Embryonic facial prominence (tissue), 1 donor: Measurements from ENCODE around the gene PXDN.
A peak's percentile ranks its signal among the peaks of the same experiment; 100 is the strongest.

ENCODE experiments used
- DNase-seq: peaks from one replicate; pipeline ENCODE4 v3.0.0-alpha.2; 2016; ENCODE audit errors: extremely low spot score

Gene PXDN

GRCh38 chr2:1754046-1754445, 9.7 kb upstream of the PXDN start:
- DNase-seq = no peak

DNA sequence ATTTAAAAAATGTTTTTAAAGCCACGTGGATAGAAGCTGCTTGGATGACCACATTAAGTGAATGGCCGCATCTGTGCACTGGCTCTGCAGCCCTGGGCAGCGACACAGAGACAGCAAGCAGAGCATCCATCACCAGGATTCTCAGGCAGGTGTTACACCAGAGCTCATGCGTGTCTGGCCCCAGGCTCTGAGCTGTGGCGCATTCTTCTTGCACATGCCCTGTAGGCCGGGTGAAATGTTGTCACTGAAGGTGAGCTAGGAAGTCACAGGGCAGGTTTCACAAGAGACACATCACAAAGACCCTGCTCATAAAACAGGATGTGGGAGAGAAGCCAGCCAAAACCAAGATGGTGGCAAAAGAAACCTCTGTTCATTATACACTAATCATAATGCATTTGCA, 8.4 kb upstream of the PXDN start:
- DNase-seq = no peak

GRCh38 chr2:1751767-1752725, 7.7 kb upstream of the PXDN start:
- DNase-seq = no peak

DNA sequence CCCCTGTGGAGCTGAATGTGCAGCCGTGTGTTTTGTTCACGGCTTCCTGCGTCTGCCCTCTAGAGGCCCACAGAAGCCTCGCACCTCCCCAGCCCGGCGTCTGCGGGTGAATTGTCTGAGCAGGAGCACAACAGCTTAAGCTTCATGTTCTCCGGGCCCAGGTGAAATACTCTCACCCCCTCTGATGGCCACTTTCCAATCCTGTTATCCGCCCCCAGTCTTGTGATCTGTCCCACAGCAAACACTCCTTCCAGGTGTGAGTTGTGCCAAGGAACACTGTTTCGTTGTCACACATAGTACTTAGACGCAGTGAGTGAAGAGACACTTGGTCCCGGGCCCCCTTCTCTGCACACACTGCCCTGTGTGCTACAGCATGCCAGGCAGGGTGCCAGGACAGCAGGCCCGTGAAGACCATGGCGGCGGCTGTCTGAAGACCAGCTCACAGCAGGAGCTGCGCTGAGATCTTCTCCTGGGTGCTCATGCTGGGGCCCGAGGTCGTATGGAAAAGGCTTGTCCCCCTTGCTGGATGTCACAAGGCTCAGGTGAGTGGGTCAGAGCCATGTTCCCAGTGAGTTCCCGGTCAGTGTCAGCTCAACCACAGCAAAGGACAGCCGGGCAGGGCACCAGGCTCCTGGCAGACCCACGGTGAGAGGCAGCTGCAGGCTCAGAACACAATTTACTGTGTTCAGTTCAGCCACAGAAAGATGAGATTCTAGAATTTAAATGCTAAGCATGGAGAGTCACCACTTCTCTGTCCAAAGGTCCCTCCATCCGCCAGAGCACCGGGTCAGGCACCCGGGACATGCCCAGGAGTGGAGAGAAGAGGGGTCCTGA, 6.8 kb upstream of the PXDN start:
- peak; percentile 61 for DNase-seq

DNA sequence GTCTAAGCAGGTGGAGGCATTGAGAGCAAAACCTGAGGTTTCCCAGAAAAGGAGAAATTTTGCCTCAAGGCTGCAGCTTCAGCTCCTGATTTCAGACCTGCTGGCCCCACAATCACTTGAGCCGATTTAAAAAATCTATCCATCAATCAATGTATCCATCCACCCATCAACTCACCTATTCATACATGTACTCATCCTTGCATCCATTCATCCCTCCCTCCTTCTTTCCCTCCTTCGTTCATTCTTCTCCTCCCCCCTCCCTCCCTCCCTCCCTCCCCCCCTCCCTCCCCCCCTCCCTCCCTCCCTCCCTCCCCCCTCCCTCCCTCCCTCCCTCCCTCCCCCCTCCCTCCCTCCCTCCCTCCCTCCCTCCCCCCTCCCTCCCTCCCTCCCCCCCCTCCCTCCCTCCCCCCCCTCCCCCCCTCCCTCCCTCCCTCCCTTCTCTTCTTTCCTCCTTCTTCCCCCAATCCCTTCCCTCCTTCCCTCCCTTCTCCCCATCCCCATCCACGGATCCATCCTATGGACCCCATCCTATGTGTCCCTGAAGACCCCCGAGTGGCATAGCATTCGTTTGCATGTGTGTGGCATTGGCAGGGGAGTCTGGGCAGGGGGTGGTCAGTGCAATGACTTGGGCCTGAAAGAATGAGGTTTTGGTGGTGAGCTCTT, 6.1 kb upstream of the PXDN start:
- DNase-seq = no peak

GRCh38 chr2:1749489-1750119, 5.3 kb upstream of the PXDN start:
- DNase-seq = no peak

DNA sequence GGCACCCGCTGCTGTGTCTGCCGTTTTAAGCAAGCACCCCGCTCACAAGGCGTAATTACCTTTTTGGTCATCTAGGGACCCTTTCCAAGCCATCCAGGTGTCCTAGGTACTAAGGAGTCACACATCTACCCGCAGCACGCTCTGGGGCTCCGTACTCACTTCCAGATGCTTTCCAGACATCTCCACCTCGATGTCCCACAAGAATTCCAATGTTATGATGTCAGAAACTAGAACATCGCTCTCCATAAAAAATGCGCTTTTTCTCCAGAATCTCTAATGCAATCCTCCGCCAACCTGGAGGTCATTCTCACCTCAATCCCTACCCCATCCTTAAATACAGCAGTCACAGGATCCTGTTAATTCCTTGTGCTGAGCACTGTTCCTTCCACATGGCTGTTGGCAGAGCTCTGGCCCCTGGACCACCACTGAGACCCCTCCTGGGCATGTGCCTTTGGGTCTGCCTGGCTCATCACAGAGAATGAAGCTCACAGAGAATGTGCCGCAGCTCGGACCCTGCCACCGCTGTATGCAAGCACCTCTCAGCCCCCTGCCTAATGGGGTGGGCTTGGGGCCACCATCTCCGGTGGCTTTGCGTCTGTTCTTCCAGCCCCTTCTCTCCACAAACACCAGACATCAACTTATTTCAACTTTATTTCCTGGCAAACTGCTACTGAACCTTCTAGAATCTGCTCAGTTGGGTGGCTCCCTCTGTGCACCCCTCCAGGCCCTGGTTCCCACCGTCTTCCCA, 4.6 kb upstream of the PXDN start:
- DNase-seq = no peak

- no peak for DNase-seq
Measured at GRCh38 chr2:1748176-1748740, 3.9 kb upstream of the PXDN start.

DNA sequence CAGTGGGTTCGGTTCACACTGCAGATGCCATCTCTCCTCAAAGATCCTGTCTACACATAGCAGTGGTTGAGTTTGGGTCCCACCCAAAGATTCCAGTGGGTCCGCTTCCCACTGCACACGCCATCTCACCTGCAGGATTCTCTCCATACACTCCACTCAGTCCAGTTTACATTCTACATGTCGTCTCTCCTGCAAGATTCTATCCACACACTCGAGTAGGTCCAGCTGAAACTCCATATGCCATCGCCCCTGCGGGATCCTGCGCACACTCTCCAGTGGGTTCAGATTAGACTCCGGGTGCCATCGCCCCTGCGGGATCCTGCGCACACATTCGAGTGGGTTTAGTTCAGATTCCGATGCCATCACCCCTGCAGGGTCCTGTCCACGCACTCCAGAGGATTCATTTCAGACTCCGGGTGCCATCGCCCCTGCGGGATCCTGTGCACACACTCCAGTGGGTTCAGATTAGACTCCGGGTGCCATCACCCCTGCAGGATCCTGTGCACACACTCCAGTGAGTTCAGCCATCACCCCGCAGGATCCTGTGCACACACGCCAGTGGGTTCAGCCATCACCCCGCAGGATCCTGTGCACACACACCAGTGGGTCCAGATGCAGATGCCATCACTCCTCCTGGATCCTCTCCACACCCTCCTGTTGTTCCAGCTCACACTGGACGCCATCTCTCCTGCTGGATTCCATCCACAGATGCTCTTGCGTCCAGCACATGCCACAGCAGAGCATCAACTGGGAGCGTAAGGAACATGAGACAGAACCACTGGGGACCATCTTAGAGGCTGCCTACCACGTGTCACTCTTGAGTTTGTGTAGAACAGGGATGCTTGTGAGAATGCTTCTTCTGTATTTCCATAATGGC, 3.0 kb upstream of the PXDN start:
- no peak for DNase-seq

DNA sequence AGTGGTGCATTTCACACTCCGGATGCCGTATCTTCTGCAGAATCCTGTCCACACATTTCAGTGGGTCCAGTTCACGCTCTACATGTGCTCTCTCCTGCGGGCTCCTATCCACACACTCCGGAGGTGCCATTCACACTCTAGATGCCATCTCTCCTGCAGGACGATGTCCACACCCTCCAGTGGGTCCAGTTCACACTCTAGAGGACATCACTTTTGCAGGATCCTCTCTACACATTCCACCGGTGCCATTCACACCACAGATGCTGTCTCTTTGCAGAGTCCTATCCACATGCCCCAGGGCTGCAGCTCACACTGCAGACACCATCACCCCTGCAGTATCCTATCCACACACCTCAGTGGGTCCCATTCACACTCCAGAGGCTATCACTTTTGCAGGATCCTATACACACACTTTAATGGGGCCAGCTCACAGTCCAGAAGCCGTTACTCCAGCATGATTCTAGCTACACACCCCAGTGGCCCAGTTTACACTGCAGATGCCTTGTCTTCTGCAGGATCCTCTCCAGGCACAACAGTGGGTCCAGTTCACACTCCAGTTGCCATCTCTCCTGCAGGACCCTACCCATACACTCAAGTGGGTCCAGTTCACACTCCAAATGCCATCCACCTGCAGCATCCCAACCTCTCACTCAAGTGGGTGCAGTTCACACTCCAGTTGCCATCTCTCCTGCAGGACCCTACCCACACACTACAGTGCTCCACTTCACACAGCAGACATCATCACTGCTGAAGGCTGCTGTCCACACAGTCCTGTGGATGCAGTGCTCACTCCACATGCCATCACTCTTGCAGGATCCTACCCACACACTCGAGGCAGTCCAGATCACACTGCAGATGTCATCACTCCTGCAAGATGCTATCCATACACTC, 2.1 kb upstream of the PXDN start:
- no peak for DNase-seq

DNA sequence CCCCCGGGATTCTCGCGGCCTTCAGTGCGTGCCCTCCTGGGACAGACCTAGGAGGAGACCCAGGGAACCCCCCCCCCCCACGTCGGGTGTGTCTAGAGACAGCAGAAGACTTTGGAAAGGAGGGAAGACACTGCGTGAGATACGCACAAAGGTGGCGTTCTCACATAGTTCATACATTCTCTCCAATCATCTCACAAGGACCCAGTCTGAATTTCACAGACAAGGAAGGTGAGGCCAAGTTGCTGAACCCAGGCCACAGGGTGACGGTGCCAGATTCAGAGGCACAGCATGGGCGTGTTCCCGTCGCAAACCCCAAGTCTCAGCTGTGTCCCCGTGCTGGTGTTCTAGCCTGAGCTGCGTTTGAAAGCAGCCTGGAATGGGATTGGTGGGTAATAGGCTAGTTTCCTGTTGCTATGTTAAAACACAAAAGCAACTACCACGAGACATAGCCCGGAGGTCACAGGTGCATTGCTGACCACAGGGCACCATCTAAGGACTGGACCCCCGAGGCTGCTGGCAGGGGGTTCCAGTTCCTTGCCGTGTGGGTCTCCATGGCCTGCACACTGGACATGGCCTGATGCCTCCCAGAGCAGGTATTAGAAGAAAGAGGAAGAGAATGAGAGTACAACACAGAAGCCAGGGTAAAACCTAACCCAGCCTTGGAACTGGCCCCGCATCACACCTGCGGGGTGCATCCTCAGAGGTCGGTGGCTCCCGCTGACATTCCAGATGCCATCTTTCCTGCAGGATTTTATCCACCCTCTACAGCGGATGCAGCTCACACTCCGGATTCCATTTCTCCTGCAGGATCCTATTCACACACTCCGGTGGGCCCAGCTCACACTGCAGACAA, 1.1 kb upstream of the PXDN start:
- no peak for DNase-seq

GRCh38 chr2:1744151-1744445, 217 bp downstream of the PXDN start:
- no peak for DNase-seq

- peak; percentile 43 for DNase-seq
Measured at GRCh38 chr2:1743396-1744150, 742 bp downstream of the PXDN start.

DNA sequence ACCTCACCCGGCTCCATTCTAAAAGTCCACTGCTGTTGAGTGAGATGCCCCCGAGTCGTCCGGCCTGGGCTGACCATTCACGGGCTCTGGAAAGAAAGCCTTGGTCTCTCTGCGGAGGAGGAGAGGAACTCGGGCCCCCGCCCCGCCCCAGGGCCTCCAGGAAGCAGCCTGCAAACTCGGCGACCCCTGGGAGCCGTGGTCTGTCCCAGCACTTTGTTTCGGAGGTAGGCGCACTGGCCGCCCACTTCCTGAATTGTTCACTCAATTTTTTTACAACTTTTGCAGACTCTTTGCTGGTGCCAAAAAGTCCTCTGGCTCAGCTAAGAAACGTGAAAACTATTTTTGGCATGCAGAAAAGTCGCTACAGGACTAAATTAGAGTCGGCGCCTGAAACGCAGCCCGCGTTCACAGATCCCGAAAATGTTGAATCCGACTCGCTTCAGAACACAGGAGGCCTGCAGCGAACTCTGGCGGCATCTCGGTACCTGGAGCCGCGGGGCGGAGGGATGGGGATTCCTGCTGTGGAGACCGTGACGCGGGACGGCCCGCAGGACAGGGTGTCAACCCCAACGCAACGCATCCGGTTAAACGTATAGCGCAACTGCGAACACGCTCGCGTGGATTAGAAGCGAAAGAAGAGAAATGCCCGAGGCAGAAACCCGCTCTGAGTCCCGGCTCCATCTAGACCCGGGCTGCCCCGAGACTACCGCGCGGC, 1.5 kb downstream of the PXDN start:
- peak; percentile 73 for DNase-seq

DNA sequence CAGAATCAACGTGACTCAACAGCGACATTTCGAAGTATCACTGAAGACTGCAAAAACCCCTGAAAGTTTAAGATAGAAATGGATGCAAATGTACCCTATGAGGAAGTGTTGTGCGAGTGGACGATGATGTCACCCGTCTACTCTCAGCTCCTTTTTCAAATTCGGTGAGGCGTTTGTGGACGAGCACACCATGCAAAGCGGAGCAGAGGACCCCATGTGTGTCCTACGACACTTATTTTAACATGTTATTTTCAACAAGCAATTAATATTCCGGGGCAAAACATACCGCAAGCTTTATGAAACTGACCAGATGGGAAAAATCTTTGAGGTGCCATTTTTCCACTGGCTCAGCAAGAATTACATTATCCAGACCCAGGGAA, 2.0 kb downstream of the PXDN start:
- DNase-seq = no peak

DNA sequence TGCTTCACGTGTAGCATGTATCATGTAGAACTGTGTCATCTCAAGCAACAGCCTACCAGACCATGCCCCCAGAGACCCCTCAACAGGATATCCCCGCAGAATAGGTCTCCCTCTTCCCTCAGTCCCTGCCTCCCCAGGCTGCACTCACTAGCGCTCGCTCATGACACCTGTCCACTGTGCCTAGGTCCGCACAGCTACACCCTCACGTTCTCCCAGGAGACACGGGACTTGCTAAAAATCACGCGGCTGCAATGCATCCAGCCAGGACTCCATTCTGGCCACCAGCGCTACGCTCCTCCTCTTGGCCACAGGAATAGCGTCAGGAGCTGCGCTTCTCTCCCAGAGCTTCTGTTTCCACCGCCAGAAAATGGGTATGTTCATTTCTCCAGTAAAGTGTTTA, 2.5 kb downstream of the PXDN start:
- DNase-seq = no peak
